K562 (cell line): ENCODE measurements around the gene RHOB. TPM values are rescaled to one million over a fixed set of nuclear protein-coding genes. Genes with fewer than 3 reads are reported as not detected.

ENCODE experiments used
- ETS1 ChIP-seq: conservative IDR thresholded peaks from 2 replicates; pipeline ENCODE4 v1.6.1; 2011; ENCODE audit warnings: low read depth, mild to moderate bottlenecking, low read length; ENCODE audit not compliant: control insufficient read depth
- RAD51 ChIP-seq: fragments of 450-650 bp; IDR thresholded peaks from 2 replicates; pipeline ENCODE4 v1.7.1; 2016; ENCODE audit warnings: low read depth, mild to moderate bottlenecking, borderline replicate concordance
- RFX1 ChIP-seq: fragments of 450-650 bp; IDR thresholded peaks from 2 replicates; pipeline ENCODE4 v1.6.1; 2016; ENCODE audit warnings: mild to moderate bottlenecking, moderate library complexity
- STAT5A ChIP-seq: IDR thresholded peaks from 2 replicates; pipeline ENCODE4 v1.6.1; 2012; ENCODE audit warnings: low read length, inconsistent platforms, borderline replicate concordance
- TAF9B ChIP-seq: fragments of 450-650 bp; IDR thresholded peaks from 2 replicates; pipeline ENCODE4 v1.6.1; 2018; ENCODE audit warnings: mild to moderate bottlenecking; ENCODE audit not compliant: partially characterized antibody
- polyA plus RNA-seq, 8 experiments: library from polyadenylated mRNA; depleted of rRNA in 4 of 8; stranded (reverse) in 5 of 8; unstranded in 3 of 8; fragments of >200 nt; fragmentation: Nextera tagmentation in 2 of 8; fragmentation: Illumina TruSeq in 1 of 8; extraction: Ambion mirVana in 2 of 8; extraction: Trizol in 1 of 8; gene quantifications; 2 replicates each; pipeline versions ENCODE4 v1.2.1 to v1.2.3, GENCODE V29; 2011 to 2014; ENCODE audit warnings: inconsistent platforms in 1 of 8, missing spikeins in 1 of 8
- total RNA-seq, 7 experiments: library from RNA; depleted of rRNA in 6 of 7; stranded (reverse); fragments of >200 nt in 6 of 7; fragmentation: Illumina TruSeq in 2 of 7; extraction: Trizol in 2 of 7; gene quantifications; 2 replicates each; pipeline versions ENCODE4 v1.2.1 to v1.2.3, GENCODE V29; 2011 to 2021; ENCODE audit warnings: low replicate concordance in 1 of 7
- TF ChIP-seq, protein P1 (sequence below): fragments of 450-650 bp; IDR thresholded peaks from 2 replicates; pipeline ENCODE4 v1.6.1; 2016; ENCODE audit warnings: mild to moderate bottlenecking, moderate library complexity
- TF ChIP-seq, protein P2 (sequence below): fragments of 450-650 bp; IDR thresholded peaks from 2 replicates; pipeline ENCODE4 v1.6.1; 2018; ENCODE audit warnings: mild to moderate bottlenecking, low read depth; ENCODE audit not compliant: partially characterized antibody
- TF ChIP-seq, protein P3 (sequence below): fragments of 250-450 bp; sonication (Bioruptor Pico); IDR thresholded peaks from 2 replicates; pipeline ENCODE4 v1.9.0; 2021; ENCODE audit warnings: mild to moderate bottlenecking, inconsistent platforms

RHOB gene
- total and polyA plus RNA-seq, 9 of the 15 experiments (the other 6 are each of a cell fraction or from before 2014, with no cell fraction given), result 0.07 to 4.8 (median 1.1) TPM

GRCh38 chr2:20424300-20425290 is 22.3 kb upstream of the RHOB start (continued):
- TF ChIP-seq, protein P1, sequence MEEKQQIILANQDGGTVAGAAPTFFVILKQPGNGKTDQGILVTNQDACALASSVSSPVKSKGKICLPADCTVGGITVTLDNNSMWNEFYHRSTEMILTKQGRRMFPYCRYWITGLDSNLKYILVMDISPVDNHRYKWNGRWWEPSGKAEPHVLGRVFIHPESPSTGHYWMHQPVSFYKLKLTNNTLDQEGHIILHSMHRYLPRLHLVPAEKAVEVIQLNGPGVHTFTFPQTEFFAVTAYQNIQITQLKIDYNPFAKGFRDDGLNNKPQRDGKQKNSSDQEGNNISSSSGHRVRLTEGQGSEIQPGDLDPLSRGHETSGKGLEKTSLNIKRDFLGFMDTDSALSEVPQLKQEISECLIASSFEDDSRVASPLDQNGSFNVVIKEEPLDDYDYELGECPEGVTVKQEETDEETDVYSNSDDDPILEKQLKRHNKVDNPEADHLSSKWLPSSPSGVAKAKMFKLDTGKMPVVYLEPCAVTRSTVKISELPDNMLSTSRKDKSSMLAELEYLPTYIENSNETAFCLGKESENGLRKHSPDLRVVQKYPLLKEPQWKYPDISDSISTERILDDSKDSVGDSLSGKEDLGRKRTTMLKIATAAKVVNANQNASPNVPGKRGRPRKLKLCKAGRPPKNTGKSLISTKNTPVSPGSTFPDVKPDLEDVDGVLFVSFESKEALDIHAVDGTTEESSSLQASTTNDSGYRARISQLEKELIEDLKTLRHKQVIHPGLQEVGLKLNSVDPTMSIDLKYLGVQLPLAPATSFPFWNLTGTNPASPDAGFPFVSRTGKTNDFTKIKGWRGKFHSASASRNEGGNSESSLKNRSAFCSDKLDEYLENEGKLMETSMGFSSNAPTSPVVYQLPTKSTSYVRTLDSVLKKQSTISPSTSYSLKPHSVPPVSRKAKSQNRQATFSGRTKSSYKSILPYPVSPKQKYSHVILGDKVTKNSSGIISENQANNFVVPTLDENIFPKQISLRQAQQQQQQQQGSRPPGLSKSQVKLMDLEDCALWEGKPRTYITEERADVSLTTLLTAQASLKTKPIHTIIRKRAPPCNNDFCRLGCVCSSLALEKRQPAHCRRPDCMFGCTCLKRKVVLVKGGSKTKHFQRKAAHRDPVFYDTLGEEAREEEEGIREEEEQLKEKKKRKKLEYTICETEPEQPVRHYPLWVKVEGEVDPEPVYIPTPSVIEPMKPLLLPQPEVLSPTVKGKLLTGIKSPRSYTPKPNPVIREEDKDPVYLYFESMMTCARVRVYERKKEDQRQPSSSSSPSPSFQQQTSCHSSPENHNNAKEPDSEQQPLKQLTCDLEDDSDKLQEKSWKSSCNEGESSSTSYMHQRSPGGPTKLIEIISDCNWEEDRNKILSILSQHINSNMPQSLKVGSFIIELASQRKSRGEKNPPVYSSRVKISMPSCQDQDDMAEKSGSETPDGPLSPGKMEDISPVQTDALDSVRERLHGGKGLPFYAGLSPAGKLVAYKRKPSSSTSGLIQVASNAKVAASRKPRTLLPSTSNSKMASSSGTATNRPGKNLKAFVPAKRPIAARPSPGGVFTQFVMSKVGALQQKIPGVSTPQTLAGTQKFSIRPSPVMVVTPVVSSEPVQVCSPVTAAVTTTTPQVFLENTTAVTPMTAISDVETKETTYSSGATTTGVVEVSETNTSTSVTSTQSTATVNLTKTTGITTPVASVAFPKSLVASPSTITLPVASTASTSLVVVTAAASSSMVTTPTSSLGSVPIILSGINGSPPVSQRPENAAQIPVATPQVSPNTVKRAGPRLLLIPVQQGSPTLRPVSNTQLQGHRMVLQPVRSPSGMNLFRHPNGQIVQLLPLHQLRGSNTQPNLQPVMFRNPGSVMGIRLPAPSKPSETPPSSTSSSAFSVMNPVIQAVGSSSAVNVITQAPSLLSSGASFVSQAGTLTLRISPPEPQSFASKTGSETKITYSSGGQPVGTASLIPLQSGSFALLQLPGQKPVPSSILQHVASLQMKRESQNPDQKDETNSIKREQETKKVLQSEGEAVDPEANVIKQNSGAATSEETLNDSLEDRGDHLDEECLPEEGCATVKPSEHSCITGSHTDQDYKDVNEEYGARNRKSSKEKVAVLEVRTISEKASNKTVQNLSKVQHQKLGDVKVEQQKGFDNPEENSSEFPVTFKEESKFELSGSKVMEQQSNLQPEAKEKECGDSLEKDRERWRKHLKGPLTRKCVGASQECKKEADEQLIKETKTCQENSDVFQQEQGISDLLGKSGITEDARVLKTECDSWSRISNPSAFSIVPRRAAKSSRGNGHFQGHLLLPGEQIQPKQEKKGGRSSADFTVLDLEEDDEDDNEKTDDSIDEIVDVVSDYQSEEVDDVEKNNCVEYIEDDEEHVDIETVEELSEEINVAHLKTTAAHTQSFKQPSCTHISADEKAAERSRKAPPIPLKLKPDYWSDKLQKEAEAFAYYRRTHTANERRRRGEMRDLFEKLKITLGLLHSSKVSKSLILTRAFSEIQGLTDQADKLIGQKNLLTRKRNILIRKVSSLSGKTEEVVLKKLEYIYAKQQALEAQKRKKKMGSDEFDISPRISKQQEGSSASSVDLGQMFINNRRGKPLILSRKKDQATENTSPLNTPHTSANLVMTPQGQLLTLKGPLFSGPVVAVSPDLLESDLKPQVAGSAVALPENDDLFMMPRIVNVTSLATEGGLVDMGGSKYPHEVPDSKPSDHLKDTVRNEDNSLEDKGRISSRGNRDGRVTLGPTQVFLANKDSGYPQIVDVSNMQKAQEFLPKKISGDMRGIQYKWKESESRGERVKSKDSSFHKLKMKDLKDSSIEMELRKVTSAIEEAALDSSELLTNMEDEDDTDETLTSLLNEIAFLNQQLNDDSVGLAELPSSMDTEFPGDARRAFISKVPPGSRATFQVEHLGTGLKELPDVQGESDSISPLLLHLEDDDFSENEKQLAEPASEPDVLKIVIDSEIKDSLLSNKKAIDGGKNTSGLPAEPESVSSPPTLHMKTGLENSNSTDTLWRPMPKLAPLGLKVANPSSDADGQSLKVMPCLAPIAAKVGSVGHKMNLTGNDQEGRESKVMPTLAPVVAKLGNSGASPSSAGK, result no peak
- TF ChIP-seq, protein P2, sequence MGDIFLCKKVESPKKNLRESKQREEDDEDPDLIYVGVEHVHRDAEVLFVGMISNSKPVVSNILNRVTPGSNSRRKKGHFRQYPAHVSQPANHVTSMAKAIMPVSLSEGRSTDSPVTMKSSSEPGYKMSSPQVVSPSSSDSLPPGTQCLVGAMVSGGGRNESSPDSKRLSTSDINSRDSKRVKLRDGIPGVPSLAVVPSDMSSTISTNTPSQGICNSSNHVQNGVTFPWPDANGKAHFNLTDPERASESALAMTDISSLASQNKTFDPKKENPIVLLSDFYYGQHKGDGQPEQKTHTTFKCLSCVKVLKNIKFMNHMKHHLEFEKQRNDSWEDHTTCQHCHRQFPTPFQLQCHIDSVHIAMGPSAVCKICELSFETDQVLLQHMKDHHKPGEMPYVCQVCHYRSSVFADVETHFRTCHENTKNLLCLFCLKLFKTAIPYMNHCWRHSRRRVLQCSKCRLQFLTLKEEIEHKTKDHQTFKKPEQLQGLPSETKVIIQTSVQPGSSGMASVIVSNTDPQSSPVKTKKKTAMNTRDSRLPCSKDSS, result no peak
- TF ChIP-seq RAD51 (no peak), ETS1 (peak; percentile 42; the same call in 1 of the 2 replicates), STAT5A (no peak), TAF9B (no peak), RFX1 (no peak)
- TF ChIP-seq, protein P3, sequence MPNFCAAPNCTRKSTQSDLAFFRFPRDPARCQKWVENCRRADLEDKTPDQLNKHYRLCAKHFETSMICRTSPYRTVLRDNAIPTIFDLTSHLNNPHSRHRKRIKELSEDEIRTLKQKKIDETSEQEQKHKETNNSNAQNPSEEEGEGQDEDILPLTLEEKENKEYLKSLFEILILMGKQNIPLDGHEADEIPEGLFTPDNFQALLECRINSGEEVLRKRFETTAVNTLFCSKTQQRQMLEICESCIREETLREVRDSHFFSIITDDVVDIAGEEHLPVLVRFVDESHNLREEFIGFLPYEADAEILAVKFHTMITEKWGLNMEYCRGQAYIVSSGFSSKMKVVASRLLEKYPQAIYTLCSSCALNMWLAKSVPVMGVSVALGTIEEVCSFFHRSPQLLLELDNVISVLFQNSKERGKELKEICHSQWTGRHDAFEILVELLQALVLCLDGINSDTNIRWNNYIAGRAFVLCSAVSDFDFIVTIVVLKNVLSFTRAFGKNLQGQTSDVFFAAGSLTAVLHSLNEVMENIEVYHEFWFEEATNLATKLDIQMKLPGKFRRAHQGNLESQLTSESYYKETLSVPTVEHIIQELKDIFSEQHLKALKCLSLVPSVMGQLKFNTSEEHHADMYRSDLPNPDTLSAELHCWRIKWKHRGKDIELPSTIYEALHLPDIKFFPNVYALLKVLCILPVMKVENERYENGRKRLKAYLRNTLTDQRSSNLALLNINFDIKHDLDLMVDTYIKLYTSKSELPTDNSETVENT (CRISPR knock-in tag), result no peak
